Fibroblast of the conjunctiva (primary cell): ENCODE results near the gene KLRF1.

Experiments
- DNase-seq: peaks from one replicate; pipeline ENCODE4 v3.0.0-alpha.2; 2010; ENCODE audit warnings: low read depth

Gene KLRF1, protein sequence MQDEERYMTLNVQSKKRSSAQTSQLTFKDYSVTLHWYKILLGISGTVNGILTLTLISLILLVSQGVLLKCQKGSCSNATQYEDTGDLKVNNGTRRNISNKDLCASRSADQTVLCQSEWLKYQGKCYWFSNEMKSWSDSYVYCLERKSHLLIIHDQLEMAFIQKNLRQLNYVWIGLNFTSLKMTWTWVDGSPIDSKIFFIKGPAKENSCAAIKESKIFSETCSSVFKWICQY

GRCh38 chr12:9827209-9827888 lies at the start of gene KLRF1:
KLRF1 (plus strand) TSS chr12:9827481; CDS start chr12:9827545, 64 bp downstream.
- no peak for DNase-seq

DNA sequence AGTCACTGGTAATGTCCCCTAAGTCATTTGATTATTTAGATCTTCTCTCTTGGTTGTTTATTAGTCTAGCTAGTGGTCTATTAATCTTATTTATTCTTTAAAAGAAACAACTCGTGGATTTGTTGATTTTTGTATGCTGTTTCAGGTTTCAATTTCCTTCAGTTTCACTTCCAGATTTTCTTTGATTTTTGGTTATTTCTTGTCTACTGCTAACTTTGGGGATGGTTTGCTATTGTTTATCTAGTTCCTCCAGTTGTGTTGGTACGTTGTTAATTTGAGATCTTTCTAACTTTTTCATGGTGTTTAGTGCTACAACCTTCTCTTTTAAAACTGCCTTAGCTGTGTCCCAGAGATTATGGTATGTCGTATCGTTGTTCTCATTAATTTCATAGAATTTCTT lies 48.1 kb upstream of the KLRF1 start:
- DNase-seq = no peak

DNA sequence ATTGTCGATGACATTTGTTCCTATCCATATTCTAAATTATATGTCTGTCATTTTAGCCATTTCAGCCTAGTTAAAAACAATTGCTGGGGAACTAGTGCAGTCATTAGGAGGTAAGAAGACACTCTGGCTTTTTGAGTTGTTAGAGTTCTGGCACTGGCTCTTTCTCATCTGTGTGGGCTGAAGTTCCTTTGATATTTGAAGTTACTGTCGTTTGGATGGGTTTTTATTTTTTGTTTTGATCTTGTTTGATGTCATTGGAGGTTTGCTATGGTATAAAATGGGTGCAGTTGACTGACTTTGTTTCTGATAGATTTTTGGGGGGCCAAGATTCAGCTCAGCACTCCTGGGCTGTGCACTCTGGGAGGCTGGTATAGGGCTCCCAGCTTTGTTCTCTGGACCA lies 45.9 kb upstream of the KLRF1 start:
- DNase-seq = no peak

DNA sequence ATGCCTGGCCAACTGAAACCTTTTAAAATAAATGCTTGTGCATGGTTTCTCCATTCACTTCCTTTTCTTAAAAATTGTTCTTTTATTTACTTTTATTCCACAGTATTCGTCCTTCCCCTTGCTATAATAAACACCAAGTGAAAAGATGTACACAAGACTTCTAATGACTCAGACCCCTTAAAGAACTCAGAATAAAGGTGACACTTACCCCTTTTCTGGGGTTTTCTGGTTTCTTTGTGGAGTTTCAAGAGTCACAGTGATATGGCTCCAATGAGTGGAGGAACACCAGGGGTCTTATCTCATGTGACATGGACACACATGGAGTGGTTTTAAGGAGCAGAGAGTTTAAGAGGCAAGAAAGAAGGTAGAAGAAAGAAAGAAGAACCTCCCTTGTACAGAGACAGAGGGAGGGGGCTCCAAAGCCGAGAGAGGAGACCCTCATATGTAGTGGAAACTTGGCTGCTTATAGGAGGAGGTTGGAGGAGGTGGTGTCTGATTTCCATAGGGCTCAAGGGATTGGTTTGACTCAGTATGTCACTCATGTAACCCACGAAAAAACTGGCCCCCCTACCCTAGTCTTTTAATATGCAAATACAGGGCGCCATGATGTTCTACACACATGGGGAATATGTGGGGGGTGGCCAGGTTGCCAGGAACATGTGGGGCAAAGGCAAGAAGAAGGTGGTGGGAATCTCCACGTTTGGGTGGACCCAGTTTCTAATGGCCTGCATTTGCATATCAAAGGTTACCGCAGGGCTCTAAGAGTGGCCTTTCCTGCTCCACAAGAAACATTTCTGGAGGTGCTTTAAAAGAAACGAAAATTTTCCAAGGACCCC lies 44.5 kb upstream of the KLRF1 start:
- no peak for DNase-seq

DNA sequence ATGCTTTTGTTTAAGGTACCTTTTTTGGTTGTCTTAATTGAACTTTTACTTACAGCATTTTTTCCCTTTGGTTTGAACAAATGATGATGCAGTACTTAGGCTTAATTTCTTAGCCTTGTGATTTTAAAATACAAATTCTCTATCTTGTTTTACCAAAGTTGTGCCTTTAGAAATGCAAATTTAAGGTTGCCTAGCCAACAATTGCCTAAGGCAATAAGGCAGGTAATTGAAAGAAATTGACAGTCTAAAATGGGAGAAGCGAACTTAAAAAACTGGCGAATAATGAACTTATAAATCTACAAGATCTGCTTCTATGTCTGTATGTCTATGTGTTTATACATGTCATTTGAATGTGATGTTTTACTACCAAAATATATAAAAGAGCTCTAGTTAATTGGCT lies 43.0 kb upstream of the KLRF1 start:
- DNase-seq = no peak

- no peak for DNase-seq
Observed at GRCh38 chr12:9784816-9785215, 42.5 kb upstream of the KLRF1 start.

DNA sequence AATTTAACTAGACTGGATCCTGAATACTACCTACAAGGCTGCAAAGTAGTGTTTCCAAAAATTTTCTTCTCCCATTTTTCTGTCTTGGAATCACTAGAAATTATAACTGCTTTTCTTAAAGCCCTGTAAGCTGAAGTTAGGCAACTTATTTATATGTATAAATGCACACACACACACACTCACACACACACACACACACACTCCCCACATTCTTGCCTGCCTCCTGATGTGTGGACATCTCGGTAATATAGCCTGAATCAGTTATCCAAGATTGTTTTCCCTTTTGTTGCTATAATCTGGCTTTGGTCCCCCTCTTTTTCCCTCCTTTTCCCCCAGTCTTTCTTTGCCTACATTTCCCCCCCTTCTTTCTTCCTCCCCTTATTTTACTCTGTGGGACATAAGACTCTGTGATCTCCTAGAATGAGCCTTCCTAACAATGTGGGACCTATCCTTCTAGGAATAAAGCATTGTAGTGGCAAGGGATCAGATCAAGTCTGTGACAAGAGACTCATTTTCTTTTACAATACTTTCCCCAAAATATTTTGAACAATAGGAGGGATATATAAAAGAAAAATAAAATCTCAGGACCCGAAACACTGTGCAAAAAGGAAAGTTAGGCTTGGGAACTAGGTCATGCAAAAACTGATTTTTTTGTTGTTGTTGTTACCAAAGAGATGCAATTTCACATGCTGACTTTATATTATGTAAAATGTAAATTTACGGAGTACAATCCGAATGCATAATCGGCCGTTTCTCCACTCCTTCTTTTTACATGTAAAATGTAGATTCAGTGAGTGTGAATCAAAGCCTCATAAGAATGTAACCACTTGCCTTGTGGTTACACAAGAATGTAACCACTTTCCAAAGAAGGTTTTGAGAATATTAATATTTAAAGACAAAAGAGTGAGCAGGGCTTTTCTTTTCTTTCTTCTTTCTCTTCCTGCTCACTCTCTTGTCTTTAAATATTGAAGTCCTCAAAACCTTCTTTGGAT lies 40.3 kb upstream of the KLRF1 start:
- no peak for DNase-seq

- DNase-seq = no peak
Observed at GRCh38 chr12:9792185-9792900, 34.9 kb upstream of the KLRF1 start.

- no peak for DNase-seq
Observed at GRCh38 chr12:9792961-9793617, 34.2 kb upstream of the KLRF1 start.

DNA sequence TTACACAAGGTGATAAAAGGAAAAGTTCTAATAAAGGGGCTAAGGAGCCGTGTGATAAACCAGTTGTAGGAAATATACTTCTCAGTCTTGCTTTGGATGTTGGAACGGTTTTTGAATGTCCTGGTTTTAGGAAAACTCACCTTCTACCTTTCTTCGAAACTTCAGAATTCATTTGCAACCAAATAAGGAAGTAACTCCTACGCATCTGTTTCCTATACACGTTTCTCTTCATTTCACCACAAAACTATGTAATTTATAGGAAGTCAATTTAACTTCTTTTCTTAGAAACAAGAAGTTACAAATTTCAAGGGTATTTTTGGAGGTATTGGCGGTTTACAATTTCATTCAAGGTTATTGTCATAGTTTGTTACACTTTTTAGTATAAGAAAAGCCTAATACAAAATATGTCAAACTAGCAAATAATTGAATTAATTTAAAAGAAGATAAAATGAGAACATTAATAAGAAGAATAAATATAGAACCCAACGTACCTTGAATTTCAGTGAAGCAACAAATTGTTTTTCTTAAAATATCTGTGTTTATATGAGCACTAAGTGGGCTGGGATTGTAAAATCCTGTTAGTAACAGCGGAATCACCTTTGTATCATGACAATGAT lies 33.4 kb upstream of the KLRF1 start:
- no peak for DNase-seq

DNA sequence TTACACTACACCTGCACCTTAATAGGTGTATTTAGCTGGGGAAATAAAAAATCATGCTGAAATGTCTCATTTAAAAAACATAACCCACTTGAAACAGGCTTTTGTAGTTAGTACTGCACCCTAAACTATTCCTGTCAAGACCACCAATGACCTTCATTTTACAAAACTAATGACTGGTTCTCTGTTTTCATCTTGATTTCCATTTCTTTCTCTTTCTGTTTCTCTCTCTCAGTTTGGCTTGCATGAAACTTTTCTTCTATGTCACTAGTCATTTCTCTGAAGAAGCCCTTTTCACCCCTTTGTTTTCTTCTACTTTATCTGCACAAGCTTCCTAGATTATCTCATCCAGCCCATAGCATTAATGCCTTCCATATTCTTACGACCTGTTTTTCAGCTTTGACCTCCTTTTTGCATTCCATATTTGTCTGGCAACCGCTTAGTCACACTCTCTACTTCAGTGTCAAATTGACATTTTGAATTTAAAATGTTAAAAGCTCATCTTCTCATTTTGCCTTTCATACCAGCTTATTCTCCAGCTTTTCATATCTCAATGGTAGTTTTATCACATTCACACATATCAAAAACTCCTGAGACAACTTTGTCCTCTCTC lies 32.7 kb upstream of the KLRF1 start:
- no peak for DNase-seq

GRCh38 chr12:9795945-9796344 lies 31.3 kb upstream of the KLRF1 start:
- no peak for DNase-seq

DNA sequence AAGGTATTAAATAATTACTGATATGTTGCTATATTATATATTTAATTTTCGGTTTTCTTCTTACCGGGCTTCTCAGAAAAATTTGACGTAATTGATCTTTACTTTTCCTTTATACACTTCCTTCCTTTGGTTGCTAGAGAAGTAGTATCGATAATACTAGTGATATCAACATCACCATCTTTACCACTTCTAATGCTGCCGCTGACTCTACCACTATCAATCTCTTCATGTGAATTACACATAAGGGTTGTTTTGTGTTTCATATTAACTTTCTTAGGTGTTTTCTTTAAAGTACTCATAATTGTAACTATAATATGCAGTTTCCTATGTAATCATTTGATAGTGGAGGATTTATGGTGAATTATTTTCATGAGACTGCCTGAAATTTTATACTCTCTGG lies 30.9 kb upstream of the KLRF1 start:
- DNase-seq = no peak

DNA sequence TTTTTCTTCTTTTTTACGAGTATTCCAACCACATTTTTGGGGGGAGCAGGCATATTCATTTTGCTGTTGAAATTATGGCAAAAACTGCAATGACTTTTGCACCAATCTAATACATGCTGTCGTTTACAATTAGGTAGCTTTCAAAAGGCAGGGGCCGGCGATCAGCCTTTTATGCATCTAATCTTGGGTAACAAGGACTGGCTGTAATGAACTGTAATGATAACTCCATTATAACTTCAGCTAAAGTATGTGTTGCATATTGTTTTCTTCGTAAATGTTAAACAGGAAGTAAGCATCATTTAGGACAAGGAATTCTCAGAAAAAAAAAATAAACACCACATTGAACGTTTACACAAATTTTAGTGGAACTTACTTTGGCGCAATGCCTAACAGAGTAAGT lies 30.3 kb upstream of the KLRF1 start:
- no peak for DNase-seq

- DNase-seq = no peak
Observed at GRCh38 chr12:9797722-9798619, 29.3 kb upstream of the KLRF1 start.

- DNase-seq = no peak
Observed at GRCh38 chr12:9799961-9800360, 27.3 kb upstream of the KLRF1 start.

- DNase-seq = no peak
Observed at GRCh38 chr12:9805883-9806282, 21.4 kb upstream of the KLRF1 start.

DNA sequence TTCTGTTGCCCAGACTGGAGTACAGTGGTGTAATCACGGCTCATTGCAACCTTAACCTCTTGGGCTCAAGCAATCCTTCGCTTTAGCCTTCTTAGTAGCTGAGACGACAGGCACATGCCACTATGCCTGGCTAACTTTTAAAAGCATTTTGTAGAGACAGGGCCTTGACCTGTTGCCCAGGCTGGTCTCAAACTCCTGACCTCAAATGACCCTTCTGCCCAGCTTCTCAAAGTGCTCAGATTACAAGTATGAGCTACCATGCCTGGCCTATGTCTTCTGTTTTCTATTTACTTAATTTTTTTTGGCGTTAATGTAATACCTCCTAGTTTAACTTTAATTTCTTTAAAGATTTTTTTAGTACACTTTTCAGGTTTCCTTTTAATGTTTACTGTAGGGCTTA lies 20.6 kb upstream of the KLRF1 start:
- no peak for DNase-seq

DNA sequence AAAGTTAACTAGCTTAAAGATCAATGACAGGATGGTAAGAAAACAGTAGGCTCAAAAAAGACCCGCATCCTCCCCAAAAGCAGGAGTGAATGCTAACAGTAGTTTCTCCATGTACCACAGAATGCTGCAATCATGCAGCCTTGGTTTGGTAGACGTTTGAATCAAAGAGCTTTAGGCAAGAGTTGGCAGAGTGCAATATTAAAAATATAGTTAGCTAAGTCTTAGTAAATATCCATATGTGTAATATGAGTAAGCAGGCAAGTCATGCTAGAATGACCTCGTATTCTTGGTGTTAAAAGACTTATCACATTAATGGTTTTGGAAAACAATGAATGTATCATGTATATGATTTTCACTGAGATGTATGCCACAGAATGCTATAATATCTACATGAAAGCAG lies 18.8 kb upstream of the KLRF1 start:
- no peak for DNase-seq
